ENCODE results near the gene DLGAP3.

- TF ChIP-seq POLR2A (IDR thresholded peaks at IDR 0.05) (no peak), CTCF (IDR thresholded peaks at IDR 0.05) (no peak)
Observed at GRCh38 chr1:34843392-34844251, 85.8 kb downstream of the DLGAP3 start.

Data from upper lobe of left lung (tissue), 4 donors.